Trophoblast cell (in vitro differentiated cells and primary cell): ENCODE results near the gene CERS3.

Experiments
- DNase-seq, 2 donors: peaks; one replicate each; pipeline ENCODE4 v3.0.0-alpha.2; 2016
- H2AFZ ChIP-seq: 2 replicates; pipeline ENCODE4 v1.6.1; 2013; ENCODE audit warnings: low read length, moderate library complexity, mild to moderate bottlenecking; ENCODE audit not compliant: insufficient read depth, poor library complexity
- H2AK5ac ChIP-seq: 2 replicates; pipeline ENCODE4 v1.6.1; 2013; ENCODE audit warnings: mild to moderate bottlenecking, low read length
- H2BK120ac ChIP-seq: 2 replicates; pipeline ENCODE4 v1.6.1; 2013; ENCODE audit warnings: low read length, mild to moderate bottlenecking, moderate library complexity; ENCODE audit not compliant: insufficient read depth, poor library complexity
- H2BK12ac ChIP-seq: 2 replicates; pipeline ENCODE4 v1.6.1; 2013; ENCODE audit warnings: mild to moderate bottlenecking, low read length, moderate library complexity
- H2BK5ac ChIP-seq: 2 replicates; pipeline ENCODE4 v1.6.1; 2013; ENCODE audit warnings: low read length, low read depth, moderate library complexity, mild to moderate bottlenecking; ENCODE audit not compliant: poor library complexity
- H3K14ac ChIP-seq: 2 replicates; pipeline ENCODE4 v1.6.1; 2013; ENCODE audit warnings: mild to moderate bottlenecking, low read length
- H3K18ac ChIP-seq: 2 replicates; pipeline ENCODE4 v1.6.1; 2013; ENCODE audit warnings: mild to moderate bottlenecking, low read length
- H3K23ac ChIP-seq: 2 replicates; pipeline ENCODE4 v1.6.1; 2013; ENCODE audit warnings: low read length
- H3K27ac ChIP-seq: 2 replicates; pipeline ENCODE4 v1.5.1; 2013; ENCODE audit warnings: low read depth, mild to moderate bottlenecking, inconsistent platforms, low read length, moderate library complexity
- H3K27me3 ChIP-seq: 2 replicates; pipeline ENCODE4 v1.6.1; 2013; ENCODE audit warnings: inconsistent platforms, mild to moderate bottlenecking, low read length, moderate library complexity; ENCODE audit not compliant: insufficient read depth
- H3K36me3 ChIP-seq, 2 experiments: 1 replicate in 1 of 2; 2 replicates in 1 of 2; pipeline ENCODE4 v1.6.1; 2013; ENCODE audit warnings: low read length in 2 of 2, mild to moderate bottlenecking in 2 of 2, moderate library complexity in 1 of 2; ENCODE audit not compliant: insufficient read depth in 2 of 2, control insufficient read depth in 1 of 2
- H3K4ac ChIP-seq: 2 replicates; pipeline ENCODE4 v1.6.1; 2013; ENCODE audit warnings: low read depth, mild to moderate bottlenecking, low read length, moderate library complexity
- H3K4me1 ChIP-seq, 2 experiments: 1 replicate in 1 of 2; 2 replicates in 1 of 2; pipeline ENCODE4 v1.6.1; 2013; ENCODE audit warnings: low read length in 2 of 2, mild to moderate bottlenecking in 2 of 2, moderate library complexity in 1 of 2; ENCODE audit not compliant: insufficient read depth in 2 of 2, control insufficient read depth in 1 of 2
- H3K4me2 ChIP-seq: 2 replicates; pipeline ENCODE4 v1.6.1; 2013; ENCODE audit warnings: inconsistent platforms, mild to moderate bottlenecking, low read length, moderate library complexity
- H3K4me3 ChIP-seq: 2 replicates; pipeline ENCODE4 v1.5.1; 2013; ENCODE audit warnings: mild to moderate bottlenecking, low read depth, low read length, inconsistent platforms
- H3K79me1 ChIP-seq: one replicate; pipeline ENCODE4 v1.6.1; 2013; ENCODE audit warnings: low read length
- H3K79me2 ChIP-seq: 2 replicates; pipeline ENCODE4 v1.6.1; 2013; ENCODE audit warnings: low read length, mild to moderate bottlenecking; ENCODE audit not compliant: control insufficient read depth, insufficient read depth, poor library complexity
- H3K9ac ChIP-seq: 2 replicates; pipeline ENCODE4 v1.6.1; 2013; ENCODE audit warnings: mild to moderate bottlenecking, low read length
- H3K9me3 ChIP-seq: 2 replicates; pipeline ENCODE4 v1.6.1; 2013; ENCODE audit warnings: low read depth, mild to moderate bottlenecking, control low read depth, inconsistent platforms, low read length; ENCODE audit not compliant: insufficient read depth
- H4K12ac ChIP-seq: 2 replicates; pipeline ENCODE4 v1.6.1; 2013; ENCODE audit warnings: low read depth, mild to moderate bottlenecking, low read length, moderate library complexity
- H4K8ac ChIP-seq: 2 replicates; pipeline ENCODE4 v1.6.1; 2013; ENCODE audit warnings: low read depth, mild to moderate bottlenecking, low read length, moderate library complexity
- H4K91ac ChIP-seq: one replicate; pipeline ENCODE4 v1.6.1; 2013; ENCODE audit warnings: low read depth, mild to moderate bottlenecking, low read length, moderate library complexity
- WGBS: extraction: QIAGEN DNeasy Blood & Tissue Kit; methylation state at CpG from one replicate; pipeline ENCODE4 v1.1.7; 2013; ENCODE audit warnings: missing lambda C conversion rate; ENCODE audit not compliant: insufficient read length, insufficient coverage; ENCODE audit errors: extremely low coverage; 5-methylcytosine and 5-hydroxymethylcytosine counted together

The CERS3 gene

GRCh38 chr15:100542290-100542689, 13.5 kb upstream of the CERS3 start:
- Histone ChIP-seq H4K91ac (no peak overlapping the region), H3K9me3 (peaks cover 25% of the 10 kb centered on the region), H3K79me2 (no peaks in the 10 kb centered on the region), H2BK5ac (no peak overlapping the region), H3K27ac (no peak overlapping the region), H3K4me2 (no peak overlapping the region), H4K12ac (no peak overlapping the region), H3K4me3 (no peak overlapping the region), H2AFZ (no peak overlapping the region), H3K4ac (no peak overlapping the region), H4K8ac (no peak overlapping the region), H3K23ac (no peak overlapping the region), H3K14ac (no peak overlapping the region), H3K79me1 (no peaks in the 10 kb centered on the region), H2BK12ac (no peak overlapping the region), H3K9ac (no peak overlapping the region), H3K4me1 (no peaks in the 10 kb centered on the region), H3K36me3 (no peaks in the 10 kb centered on the region), H2BK120ac (no peak overlapping the region), H3K27me3 (no peaks in the 10 kb centered on the region), H2AK5ac (no peak overlapping the region), H3K18ac (no peak overlapping the region)
- no CpG with 5 or more reads among the region's 6 CpGs for WGBS
- DNase-seq, result no peak

DNA sequence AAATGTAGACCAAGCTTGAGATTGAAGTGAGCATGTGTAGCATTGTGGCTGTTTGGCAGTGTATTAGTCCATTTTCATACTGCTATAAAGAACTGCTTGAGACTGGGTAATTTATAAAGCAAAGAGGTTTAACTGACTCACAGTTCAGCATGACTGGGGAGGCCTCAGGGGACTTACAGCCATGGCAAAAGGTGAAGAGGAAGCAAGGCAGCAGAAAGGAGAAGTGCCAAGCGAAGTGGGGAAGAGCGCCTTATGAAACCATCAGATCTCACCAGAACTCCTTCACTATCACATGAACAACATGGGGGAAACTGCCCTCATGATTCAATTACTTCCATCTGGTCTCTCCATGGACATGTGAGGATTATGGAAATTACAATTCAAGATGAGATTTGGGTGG, 8.6 kb upstream of the CERS3 start:
- no peak overlapping the region for H3K9ac ChIP-seq
- H3K23ac ChIP-seq, result no peak overlapping the region
- H2BK120ac ChIP-seq, result no peak overlapping the region
- peak; percentile 2 to 19 for DNase-seq
- H2BK5ac ChIP-seq, result no peak overlapping the region
- H2AK5ac ChIP-seq, result no peak overlapping the region
- WGBS, result no CpG with 5 or more reads among the region's 2 CpGs
- no peak overlapping the region for H3K18ac ChIP-seq
- H3K4me2 ChIP-seq, result no peak overlapping the region
- H3K4me1 ChIP-seq, result no peaks in the 10 kb centered on the region
- no peaks in the 10 kb centered on the region for H3K36me3 ChIP-seq
- no peak overlapping the region for H2AFZ ChIP-seq
- H3K79me1 ChIP-seq, result no peaks in the 10 kb centered on the region
- H3K9me3 ChIP-seq, result peaks cover 14% of the 10 kb centered on the region
- H4K8ac ChIP-seq, result no peak overlapping the region
- H4K12ac ChIP-seq, result no peak overlapping the region
- no peaks in the 10 kb centered on the region for H3K27me3 ChIP-seq
- no peak overlapping the region for H3K4me3 ChIP-seq
- no peak overlapping the region for H4K91ac ChIP-seq
- no peak overlapping the region for H3K14ac ChIP-seq
- no peak overlapping the region for H2BK12ac ChIP-seq
- H3K27ac ChIP-seq, result no peak overlapping the region
- no peak overlapping the region for H3K4ac ChIP-seq
- H3K79me2 ChIP-seq, result no peaks in the 10 kb centered on the region

- Histone ChIP-seq H4K91ac (no peak overlapping the region), H2BK120ac (no peak overlapping the region), H2BK12ac (no peak overlapping the region), H3K27me3 (no peaks in the 10 kb centered on the region), H3K4me3 (no peak overlapping the region), H4K8ac (no peak overlapping the region), H3K18ac (no peak overlapping the region), H3K9me3 (peaks cover 17% of the 10 kb centered on the region), H3K4me2 (no peak overlapping the region), H2AFZ (no peak overlapping the region), H3K79me1 (no peaks in the 10 kb centered on the region), H3K14ac (no peak overlapping the region), H3K27ac (no peak overlapping the region), H3K4ac (no peak overlapping the region), H3K4me1 (no peaks in the 10 kb centered on the region), H3K9ac (no peak overlapping the region), H3K23ac (no peak overlapping the region), H3K36me3 (no peaks in the 10 kb centered on the region), H2BK5ac (no peak overlapping the region), H2AK5ac (no peak overlapping the region), H3K79me2 (no peaks in the 10 kb centered on the region), H4K12ac (no peak overlapping the region)
- DNase-seq, result no peak
Observed at GRCh38 chr15:100536733-100537132, 8.0 kb upstream of the CERS3 start.

DNA sequence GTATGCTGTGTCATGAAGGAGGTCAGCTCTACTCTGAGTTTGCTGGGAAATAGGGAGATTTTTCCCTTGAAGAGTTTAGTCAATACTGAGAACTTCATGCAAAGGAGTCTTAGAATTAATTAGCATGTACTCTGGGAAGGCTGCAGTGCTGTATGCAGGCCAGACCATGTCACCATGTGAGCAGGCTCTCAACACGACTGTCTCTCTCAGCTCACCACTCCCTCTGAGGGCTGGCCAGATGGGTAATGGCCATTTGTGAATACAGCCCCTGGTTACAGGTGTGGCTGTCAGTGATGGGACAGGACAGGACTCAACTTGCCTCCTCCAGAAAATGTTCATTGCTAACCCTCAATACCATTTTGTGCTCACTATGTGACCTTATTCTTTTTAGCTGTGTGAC, 5.1 kb upstream of the CERS3 start:
- Histone ChIP-seq H2BK120ac (no peak overlapping the region), H3K23ac (no peak overlapping the region), H3K4me1 (no peaks in the 10 kb centered on the region), H3K27me3 (no peaks in the 10 kb centered on the region), H3K79me2 (no peaks in the 10 kb centered on the region), H4K12ac (no peak overlapping the region), H3K27ac (no peak overlapping the region), H3K14ac (no peak overlapping the region), H4K91ac (no peak overlapping the region), H3K9me3 (peaks cover 18% of the 10 kb centered on the region), H2BK5ac (no peak overlapping the region), H2BK12ac (no peak overlapping the region), H2AK5ac (no peak overlapping the region), H3K36me3 (no peaks in the 10 kb centered on the region), H3K4me3 (no peak overlapping the region), H3K18ac (no peak overlapping the region), H3K9ac (no peak overlapping the region), H2AFZ (no peak overlapping the region), H4K8ac (no peak overlapping the region), H3K4ac (no peak overlapping the region), H3K79me1 (no peaks in the 10 kb centered on the region), H3K4me2 (no peak overlapping the region)
- DNase-seq, result no peak
- no CpG with 5 or more reads among the region's 1 CpG for WGBS
